ENCODE data around the gene EVX2. TPM values are rescaled to one million over a fixed set of nuclear protein-coding genes. Genes with fewer than 3 reads are reported as not detected.

Gene EVX2
- total RNA-seq, 5 donors from 2014 or later (not counting 1 experiment from before 2014, with no cell fraction given), result not detected

GRCh38 chr2:176080540-176081375 is 3.0 kb downstream of the EVX2 start:
- Mint-ChIP-seq H3K27ac (peak overlapping the region; percentile 48 to 65), H3K4me3 (peak overlapping the region in 1 of 3 donors; percentile 37), H3K27me3 (peaks cover 66 to 78% of the 10 kb centered on the region in 2 donors), H3K9me3 (peaks cover 6 to 18% (median 15%) of the 10 kb centered on the region in 3 donors), H3K36me3 (peaks cover 15% of the 10 kb centered on the region), H3K4me1 (peaks cover 11 to 18% (median 13%) of the 10 kb centered on the region in 3 donors)
- H3K27me3 ChIP-seq (replicated peaks in 1 of 2; ENCODE audit: control insufficient read depth in 2 of 2, extremely low read depth in 1 of 2, insufficient read depth in 2 of 2, low read length in 1 of 2), result peaks cover 24 to 71% of the 10 kb centered on the region in 2 experiments
- DNase-seq, result peak in 2 of 35 experiments; percentile 23 to 31
- H3K4me1 ChIP-seq (ENCODE audit: control insufficient read depth in 1 of 2, extremely low read depth in 1 of 2, insufficient read depth in 2 of 2, low read length in 2 of 2), result peaks cover 0 to 35% of the 10 kb centered on the region in 2 experiments
- ATAC-seq (replicated peaks in 1 of 4), result peak in 1 of 4 experiments; percentile 46
- H3K27ac ChIP-seq (ENCODE audit: low read length), result no peak overlapping the region
- H3K9me3 ChIP-seq, result peaks cover 4% of the 10 kb centered on the region
- CTCF ChIA-PET, result interaction anchor here in 1 of 2 donors (0.6 kb wide), 1 partner anchor 136 kb away, joined by 3 read pairs; no protein-coding TSS in a partner anchor
- no peaks in the 10 kb centered on the region for H3K36me3 ChIP-seq (ENCODE audit: control insufficient read depth in 2 of 2, extremely low read depth in 1 of 2, insufficient read depth in 1 of 2, low read length in 1 of 2)
- POLR2A ChIA-PET, result no interaction called here
- 13% methylated on average over 49 of the region's 68 CpGs for WGBS (ENCODE audit: insufficient coverage)
- H3K4me3 ChIP-seq (ENCODE audit: control insufficient read depth in 1 of 2, extremely low read depth in 1 of 2, low read length in 1 of 2), result peak overlapping the region in 1 of 2 donors; percentile 57

- peaks cover 9 to 21% (median 15%) of the 10 kb centered on the region in 3 donors for H3K9me3 Mint-ChIP-seq
- H3K4me1 Mint-ChIP-seq, result peaks cover 11 to 18% (median 13%) of the 10 kb centered on the region in 3 donors
- H3K27me3 Mint-ChIP-seq, result peaks cover 70 to 78% of the 10 kb centered on the region in 2 donors
- ATAC-seq (replicated peaks in 1 of 4) (peak in 1 of 4 experiments; percentile 34), DNase-seq (peak in 2 of 35 experiments; percentile 22 to 28)
- H3K4me3 ChIP-seq (ENCODE audit: control insufficient read depth in 1 of 2, extremely low read depth in 1 of 2, low read length in 1 of 2), result peak overlapping the region in 1 of 2 donors; percentile 57
- peak overlapping the region in 1 of 3 donors; percentile 77 for H3K4me3 Mint-ChIP-seq
- H3K36me3 ChIP-seq (ENCODE audit: control insufficient read depth in 2 of 2, extremely low read depth in 1 of 2, insufficient read depth in 1 of 2, low read length in 1 of 2), result no peaks in the 10 kb centered on the region
- peaks cover 28 to 69% of the 10 kb centered on the region in 2 experiments for H3K27me3 ChIP-seq (replicated peaks in 1 of 2; ENCODE audit: control insufficient read depth in 2 of 2, extremely low read depth in 1 of 2, insufficient read depth in 2 of 2, low read length in 1 of 2)
- H3K36me3 Mint-ChIP-seq, result peaks cover 15% of the 10 kb centered on the region
- H3K27ac Mint-ChIP-seq, result peak overlapping the region; percentile 59 to 86
- WGBS (ENCODE audit: insufficient coverage), result 5% methylated on average over 75 of the region's 86 CpGs
- no peak overlapping the region for H3K27ac ChIP-seq (ENCODE audit: low read length)
- POLR2A ChIA-PET, result no interaction called here
- peaks cover 0 to 32% of the 10 kb centered on the region in 2 experiments for H3K4me1 ChIP-seq (ENCODE audit: control insufficient read depth in 1 of 2, extremely low read depth in 1 of 2, insufficient read depth in 2 of 2, low read length in 2 of 2)
- CTCF ChIA-PET, result interaction anchor here (0.5 to 1.0 kb wide), 3 partner anchors 47 to 137 kb away, joined by 3 to 5 read pairs (median 3); no protein-coding TSS in a partner anchor
- peaks cover 6% of the 10 kb centered on the region for H3K9me3 ChIP-seq
Observed at GRCh38 chr2:176079831-176080539, 3.8 kb downstream of the EVX2 start.

GRCh38 chr2:176079285-176079830 is 4.4 kb downstream of the EVX2 start:
- peak overlapping the region in 2 of 3 donors; percentile 9 to 77 for H3K4me3 Mint-ChIP-seq
- Histone ChIP-seq H3K4me1 (ENCODE audit: control insufficient read depth in 1 of 2, extremely low read depth in 1 of 2, insufficient read depth in 2 of 2, low read length in 2 of 2) (peaks cover 0 to 27% of the 10 kb centered on the region in 2 experiments), H3K27ac (ENCODE audit: low read length) (no peak overlapping the region), H3K9me3 (peaks cover 6% of the 10 kb centered on the region), H3K4me3 (ENCODE audit: control insufficient read depth in 1 of 2, extremely low read depth in 1 of 2, low read length in 1 of 2) (peak overlapping the region in 1 of 2 donors; percentile 11), H3K36me3 (ENCODE audit: control insufficient read depth in 2 of 2, extremely low read depth in 1 of 2, insufficient read depth in 1 of 2, low read length in 1 of 2) (no peaks in the 10 kb centered on the region), H3K27me3 (replicated peaks in 1 of 2; ENCODE audit: control insufficient read depth in 2 of 2, extremely low read depth in 1 of 2, insufficient read depth in 2 of 2, low read length in 1 of 2) (peaks cover 26 to 69% of the 10 kb centered on the region in 2 experiments)
- POLR2A ChIA-PET, result no interaction called here
- peaks cover 15% of the 10 kb centered on the region for H3K36me3 Mint-ChIP-seq
- H3K4me1 Mint-ChIP-seq, result peaks cover 11 to 18% (median 13%) of the 10 kb centered on the region in 3 donors
- peaks cover 70 to 78% of the 10 kb centered on the region in 2 donors for H3K27me3 Mint-ChIP-seq
- 7% methylated on average over 25 of the region's 30 CpGs for WGBS (ENCODE audit: insufficient coverage)
- CTCF ChIA-PET, result interaction anchor here (0.5 to 1.0 kb wide), 3 partner anchors 17 to 61 kb away, joined by 3 to 5 read pairs (median 3); no protein-coding TSS in a partner anchor
- H3K9me3 Mint-ChIP-seq, result peaks cover 9 to 21% (median 15%) of the 10 kb centered on the region in 3 donors
- DNase-seq, result no peak
- H3K27ac Mint-ChIP-seq, result peak overlapping the region; percentile 59 to 86
- ATAC-seq (replicated peaks in 1 of 4), result no peak

- peaks cover 11 to 18% (median 13%) of the 10 kb centered on the region in 3 donors for H3K4me1 Mint-ChIP-seq
- ChIA-PET CTCF (interaction anchor here in 1 of 2 donors (0.7 to 1.0 kb wide), 2 partner anchors 18 to 48 kb away, joined by 3 read pairs; no protein-coding TSS in a partner anchor), POLR2A (no interaction called here)
- peaks cover 23 to 68% of the 10 kb centered on the region in 2 experiments for H3K27me3 ChIP-seq (replicated peaks in 1 of 2; ENCODE audit: control insufficient read depth in 2 of 2, extremely low read depth in 1 of 2, insufficient read depth in 2 of 2, low read length in 1 of 2)
- H3K4me3 Mint-ChIP-seq, result peak overlapping the region in 1 of 3 donors; percentile 77
- no peaks in the 10 kb centered on the region for H3K36me3 ChIP-seq (ENCODE audit: control insufficient read depth in 2 of 2, extremely low read depth in 1 of 2, insufficient read depth in 1 of 2, low read length in 1 of 2)
- ATAC-seq (replicated peaks in 1 of 4) (no peak), DNase-seq (no peak)
- peaks cover 9 to 17% (median 15%) of the 10 kb centered on the region in 3 donors for H3K9me3 Mint-ChIP-seq
- H3K27ac Mint-ChIP-seq, result peak overlapping the region in 1 of 2 donors; percentile 86
- H3K9me3 ChIP-seq, result peaks cover 6% of the 10 kb centered on the region
- H3K4me3 ChIP-seq (ENCODE audit: control insufficient read depth in 1 of 2, extremely low read depth in 1 of 2, low read length in 1 of 2), result peak overlapping the region in 1 of 2 donors; percentile 11
- H3K36me3 Mint-ChIP-seq, result peaks cover 13% of the 10 kb centered on the region
- no peak overlapping the region for H3K27ac ChIP-seq (ENCODE audit: low read length)
- 18% methylated on average over 13 of the region's 25 CpGs for WGBS (ENCODE audit: insufficient coverage)
- peaks cover 69 to 76% of the 10 kb centered on the region in 2 donors for H3K27me3 Mint-ChIP-seq
- peaks cover 0 to 27% of the 10 kb centered on the region in 2 experiments for H3K4me1 ChIP-seq (ENCODE audit: control insufficient read depth in 1 of 2, extremely low read depth in 1 of 2, insufficient read depth in 2 of 2, low read length in 2 of 2)
Observed at GRCh38 chr2:176078541-176079284, 5.0 kb downstream of the EVX2 start.

GRCh38 chr2:176076796-176077195 is 7.0 kb downstream of the EVX2 start:
- Mint-ChIP-seq H3K27me3 (peaks cover 73 to 79% of the 10 kb centered on the region in 2 donors), H3K4me1 (peaks cover 11 to 18% (median 13%) of the 10 kb centered on the region in 3 donors), H3K9me3 (peaks cover 9 to 15% (median 15%) of the 10 kb centered on the region in 3 donors), H3K4me3 (no peak overlapping the region), H3K27ac (no peak overlapping the region), H3K36me3 (peaks cover 11% of the 10 kb centered on the region)
- no peak for ATAC-seq (replicated peaks in 1 of 4)
- H3K4me3 ChIP-seq (ENCODE audit: control insufficient read depth in 1 of 2, extremely low read depth in 1 of 2, low read length in 1 of 2), result peak overlapping the region in 1 of 2 donors; percentile 12
- H3K36me3 ChIP-seq (ENCODE audit: control insufficient read depth in 2 of 2, extremely low read depth in 1 of 2, insufficient read depth in 1 of 2, low read length in 1 of 2), result no peaks in the 10 kb centered on the region
- CTCF ChIA-PET, result interaction anchor here (0.5 to 0.7 kb wide), 2 partner anchors 63 to 1446 kb away, joined by 3 read pairs; no protein-coding TSS in a partner anchor
- H3K27me3 ChIP-seq (replicated peaks in 1 of 2; ENCODE audit: control insufficient read depth in 2 of 2, extremely low read depth in 1 of 2, insufficient read depth in 2 of 2, low read length in 1 of 2), result peaks cover 33 to 65% of the 10 kb centered on the region in 2 experiments
- H3K27ac ChIP-seq (ENCODE audit: low read length), result no peak overlapping the region
- no CpG with 5 or more reads among the region's 2 CpGs for WGBS (ENCODE audit: insufficient coverage)
- DNase-seq, result no peak
- peaks cover 6% of the 10 kb centered on the region for H3K9me3 ChIP-seq
- POLR2A ChIA-PET, result no interaction called here
- peaks cover 0 to 16% of the 10 kb centered on the region in 2 experiments for H3K4me1 ChIP-seq (ENCODE audit: control insufficient read depth in 1 of 2, extremely low read depth in 1 of 2, insufficient read depth in 2 of 2, low read length in 2 of 2)
